K562 (cell line): Measurements from ENCODE around the gene ADGRD1. TPM values are rescaled to one million over a fixed set of nuclear protein-coding genes. Genes with fewer than 3 reads are reported as not detected.

Experiments used
- CBX1 ChIP-seq: sonication (generic); IDR thresholded peaks from 2 replicates; pipeline ENCODE4 v1.6.1; 2016; ENCODE audit warnings: antibody characterized with exemption, low read depth, mild to moderate bottlenecking
- CREB5 ChIP-seq: fragments of 250-450 bp; sonication (Bioruptor Pico); IDR thresholded peaks from 2 replicates; pipeline ENCODE4 v1.5.0; 2020; ENCODE audit warnings: mild to moderate bottlenecking
- E2F5 ChIP-seq: sonication (generic); formaldehyde crosslinking; IDR thresholded peaks from 2 replicates; pipeline ENCODE4 v1.8.0; 2022; ENCODE audit warnings: mild to moderate bottlenecking, missing genetic modification reagents
- FOS ChIP-seq: IDR thresholded peaks from 3 replicates; pipeline ENCODE4 v1.6.1; 2011; ENCODE audit not compliant: insufficient read length; ENCODE audit errors: extremely low read depth
- GTF2A2 ChIP-seq: IDR thresholded peaks from 2 replicates; pipeline ENCODE4 v1.6.1; 2016; ENCODE audit warnings: mild to moderate bottlenecking, missing genetic modification characterization, missing compliant biosample characterization
- HDAC8 ChIP-seq: fragments of 450-650 bp; IDR thresholded peaks from 2 replicates; pipeline ENCODE4 v1.6.1; 2016; ENCODE audit warnings: mild to moderate bottlenecking, missing genetic modification characterization, moderate library complexity, missing compliant biosample characterization
- ILK ChIP-seq: fragments of 450-650 bp; IDR thresholded peaks from 2 replicates; pipeline ENCODE4 v1.6.1; 2016; ENCODE audit warnings: missing genetic modification characterization, low read depth, mild to moderate bottlenecking, missing compliant biosample characterization, moderate library complexity, borderline replicate concordance
- MEF2D ChIP-seq: conservative IDR thresholded peaks from 2 replicates; pipeline ENCODE4 v1.6.1; 2016; ENCODE audit warnings: low read depth, missing genetic modification characterization, missing compliant biosample characterization
- RBM25 ChIP-seq: fragments of 200-400 bp; formaldehyde crosslinking; IDR thresholded peaks from 2 replicates; pipeline ENCODE4 v1.6.1; 2018; ENCODE audit warnings: low read length, low read depth, moderate library complexity; ENCODE audit not compliant: severe bottlenecking
- RCOR1 ChIP-seq, 2 experiments: IDR thresholded peaks; 2 replicates each; pipeline ENCODE4 v1.6.1; 2012; ENCODE audit warnings: low read depth in 2 of 2, low read length in 2 of 2, borderline replicate concordance in 1 of 2, improper control_type of control experiment in 1 of 2
- SAFB ChIP-seq: fragments of 200-400 bp; formaldehyde crosslinking; IDR thresholded peaks from 2 replicates; pipeline ENCODE4 v1.6.1; 2017; ENCODE audit warnings: low read depth, low read length, borderline replicate concordance
- SMARCB1 ChIP-seq: IDR thresholded peaks from 2 replicates; pipeline ENCODE4 v1.6.1; 2011; ENCODE audit warnings: improper control_type of control experiment, low read depth; ENCODE audit not compliant: insufficient read length
- SMC3 ChIP-seq: conservative IDR thresholded peaks from 2 replicates; pipeline ENCODE4 v1.6.1; 2011; ENCODE audit warnings: low read depth, low read length, improper control_type of control experiment; ENCODE audit not compliant: insufficient read depth
- TAF9B ChIP-seq: fragments of 450-650 bp; IDR thresholded peaks from 2 replicates; pipeline ENCODE4 v1.6.1; 2018; ENCODE audit warnings: mild to moderate bottlenecking; ENCODE audit not compliant: partially characterized antibody
- TCF7L2 ChIP-seq: fragments of 150-350 bp; IDR thresholded peaks from 2 replicates; pipeline ENCODE4 v1.6.1; 2016; ENCODE audit warnings: low read depth, mild to moderate bottlenecking, low read length, moderate library complexity
- ZNF3 ChIP-seq: fragments of 250-450 bp; sonication (Bioruptor Pico); IDR thresholded peaks from 2 replicates; pipeline ENCODE4 v1.5.0; 2021; ENCODE audit warnings: mild to moderate bottlenecking, moderate library complexity
- ZNF583 ChIP-seq: fragments of 250-450 bp; sonication (Bioruptor Pico); IDR thresholded peaks from 2 replicates; pipeline ENCODE4 v1.4.0; 2020
- ZNF668 ChIP-seq: fragments of 250-450 bp; sonication (Bioruptor Pico); IDR thresholded peaks from 2 replicates; pipeline ENCODE4 v1.8.0; 2022; ENCODE audit warnings: mild to moderate bottlenecking, inconsistent platforms
- polyA plus RNA-seq, 8 experiments: library from polyadenylated mRNA; depleted of rRNA in 4 of 8; stranded (reverse) in 5 of 8; unstranded in 3 of 8; fragments of >200 nt; fragmentation: Nextera tagmentation in 2 of 8; fragmentation: Illumina TruSeq in 1 of 8; extraction: Ambion mirVana in 2 of 8; extraction: Trizol in 1 of 8; gene quantifications; 2 replicates each; pipeline versions ENCODE4 v1.2.1 to v1.2.3, GENCODE V29; 2011 to 2014; ENCODE audit warnings: inconsistent platforms in 1 of 8, missing spikeins in 1 of 8
- total RNA-seq, 7 experiments: library from RNA; depleted of rRNA in 6 of 7; stranded (reverse); fragments of >200 nt in 6 of 7; fragmentation: Illumina TruSeq in 2 of 7; extraction: Trizol in 2 of 7; gene quantifications; 2 replicates each; pipeline versions ENCODE4 v1.2.1 to v1.2.3, GENCODE V29; 2011 to 2021; ENCODE audit warnings: low replicate concordance in 1 of 7
- TF ChIP-seq, protein P1 (sequence below), 3 experiments: fragments of 200-800 bp in 1 of 3; fragments of 250-450 bp in 1 of 3; fragments of 450-650 bp in 1 of 3; sonication (Bioruptor Pico) in 1 of 3; sonication (Bioruptor generic) in 1 of 3; formaldehyde crosslinking in 1 of 3; IDR thresholded peaks; 2 replicates each; pipeline versions ENCODE4 v1.6.1 to v1.8.0; 2016 to 2022; ENCODE audit warnings: mild to moderate bottlenecking in 2 of 3, missing genetic modification characterization in 2 of 3, missing compliant biosample characterization in 1 of 3, moderate library complexity in 1 of 3
- TF ChIP-seq, protein P2 (sequence below): sonication (generic); formaldehyde crosslinking; IDR thresholded peaks from 2 replicates; pipeline ENCODE4 v1.8.0; 2023; ENCODE audit warnings: mild to moderate bottlenecking, missing genetic modification reagents
- TF ChIP-seq, protein P3 (sequence below): sonication (generic); formaldehyde crosslinking; IDR thresholded peaks from 2 replicates; pipeline ENCODE4 v1.9.0; 2022; ENCODE audit warnings: mild to moderate bottlenecking, missing genetic modification reagents

The ADGRD1 gene
- total and polyA plus RNA-seq, 9 of the 15 experiments (the other 6 are each of a cell fraction or from before 2014, with no cell fraction given): 1.7 to 11.7 (median 3.3) TPM

DNA sequence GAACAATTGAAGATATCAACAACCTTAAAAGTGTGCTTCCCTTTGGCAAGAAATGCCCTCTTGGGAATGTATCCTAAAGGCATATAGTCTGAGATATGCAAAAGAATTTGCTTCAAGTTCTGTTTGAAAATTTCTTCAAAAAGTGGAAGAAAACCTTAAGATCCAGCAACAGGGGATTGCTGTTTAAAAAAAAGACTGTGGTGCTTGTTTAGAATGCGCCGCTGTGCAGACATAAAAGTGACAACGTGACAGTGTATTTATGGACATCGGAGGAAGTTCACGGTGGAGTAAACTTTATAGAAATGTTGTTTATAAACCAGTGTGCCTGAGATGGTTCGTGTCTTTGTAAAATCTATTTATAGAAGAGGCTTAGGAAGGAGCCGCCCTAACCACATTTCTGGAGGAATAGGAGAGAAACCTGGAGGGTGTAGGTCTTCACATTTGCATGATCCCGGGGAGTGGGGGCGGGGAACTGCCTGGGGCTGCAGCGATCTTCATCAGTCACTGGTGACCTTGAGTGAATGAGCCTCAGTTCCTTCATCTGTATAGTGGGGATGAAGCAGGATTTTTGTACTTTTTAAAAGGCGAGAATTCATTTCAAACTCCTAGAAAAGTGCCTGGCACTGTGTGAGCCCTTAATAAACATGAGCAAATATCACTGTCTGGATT, 27.5 kb downstream of the ADGRD1 start (continued):
- TF ChIP-seq, protein P1, sequence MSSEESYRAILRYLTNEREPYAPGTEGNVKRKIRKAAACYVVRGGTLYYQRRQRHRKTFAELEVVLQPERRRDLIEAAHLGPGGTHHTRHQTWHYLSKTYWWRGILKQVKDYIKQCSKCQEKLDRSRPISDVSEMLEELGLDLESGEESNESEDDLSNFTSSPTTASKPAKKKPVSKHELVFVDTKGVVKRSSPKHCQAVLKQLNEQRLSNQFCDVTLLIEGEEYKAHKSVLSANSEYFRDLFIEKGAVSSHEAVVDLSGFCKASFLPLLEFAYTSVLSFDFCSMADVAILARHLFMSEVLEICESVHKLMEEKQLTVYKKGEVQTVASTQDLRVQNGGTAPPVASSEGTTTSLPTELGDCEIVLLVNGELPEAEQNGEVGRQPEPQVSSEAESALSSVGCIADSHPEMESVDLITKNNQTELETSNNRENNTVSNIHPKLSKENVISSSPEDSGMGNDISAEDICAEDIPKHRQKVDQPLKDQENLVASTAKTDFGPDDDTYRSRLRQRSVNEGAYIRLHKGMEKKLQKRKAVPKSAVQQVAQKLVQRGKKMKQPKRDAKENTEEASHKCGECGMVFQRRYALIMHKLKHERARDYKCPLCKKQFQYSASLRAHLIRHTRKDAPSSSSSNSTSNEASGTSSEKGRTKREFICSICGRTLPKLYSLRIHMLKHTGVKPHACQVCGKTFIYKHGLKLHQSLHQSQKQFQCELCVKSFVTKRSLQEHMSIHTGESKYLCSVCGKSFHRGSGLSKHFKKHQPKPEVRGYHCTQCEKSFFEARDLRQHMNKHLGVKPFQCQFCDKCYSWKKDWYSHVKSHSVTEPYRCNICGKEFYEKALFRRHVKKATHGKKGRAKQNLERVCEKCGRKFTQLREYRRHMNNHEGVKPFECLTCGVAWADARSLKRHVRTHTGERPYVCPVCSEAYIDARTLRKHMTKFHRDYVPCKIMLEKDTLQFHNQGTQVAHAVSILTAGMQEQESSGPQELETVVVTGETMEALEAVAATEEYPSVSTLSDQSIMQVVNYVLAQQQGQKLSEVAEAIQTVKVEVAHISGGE (CRISPR knock-in tag; IDR thresholded peaks at IDR 0.05): no peak
- TF ChIP-seq, protein P2, sequence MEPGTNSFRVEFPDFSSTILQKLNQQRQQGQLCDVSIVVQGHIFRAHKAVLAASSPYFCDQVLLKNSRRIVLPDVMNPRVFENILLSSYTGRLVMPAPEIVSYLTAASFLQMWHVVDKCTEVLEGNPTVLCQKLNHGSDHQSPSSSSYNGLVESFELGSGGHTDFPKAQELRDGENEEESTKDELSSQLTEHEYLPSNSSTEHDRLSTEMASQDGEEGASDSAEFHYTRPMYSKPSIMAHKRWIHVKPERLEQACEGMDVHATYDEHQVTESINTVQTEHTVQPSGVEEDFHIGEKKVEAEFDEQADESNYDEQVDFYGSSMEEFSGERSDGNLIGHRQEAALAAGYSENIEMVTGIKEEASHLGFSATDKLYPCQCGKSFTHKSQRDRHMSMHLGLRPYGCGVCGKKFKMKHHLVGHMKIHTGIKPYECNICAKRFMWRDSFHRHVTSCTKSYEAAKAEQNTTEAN (CRISPR knock-in tag): no peak
- TF ChIP-seq MEF2D (tag): peak; percentile 78
- TF ChIP-seq CREB5 (CRISPR knock-in tag): no peak
- TF ChIP-seq ZNF668 (CRISPR knock-in tag): no peak
- TF ChIP-seq RCOR1 (IDR thresholded peaks at IDR 0.05; ENCODE audit: borderline replicate concordance in 1 of 2, low read depth in 2 of 2, low read length in 2 of 2): 0 out of 4 replicates have a peak, but pooled peaks of 1 of the 2 experiments have one; percentile 25
- no peak for TF ChIP-seq TCF7L2
- TF ChIP-seq RBM25: peak; percentile 81
- no peak for TF ChIP-seq SAFB
- peak; percentile 59; the same call in 1 of the 2 replicates for TF ChIP-seq ZNF3
- no peak for TF ChIP-seq FOS
- TF ChIP-seq CBX1: no peak
- no peak for TF ChIP-seq ZNF583 (CRISPR knock-in tag)
- TF ChIP-seq SMARCB1: no peak
- TF ChIP-seq, protein P3, sequence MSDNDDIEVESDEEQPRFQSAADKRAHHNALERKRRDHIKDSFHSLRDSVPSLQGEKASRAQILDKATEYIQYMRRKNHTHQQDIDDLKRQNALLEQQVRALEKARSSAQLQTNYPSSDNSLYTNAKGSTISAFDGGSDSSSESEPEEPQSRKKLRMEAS (CRISPR knock-in tag): no peak
- no peak for TF ChIP-seq GTF2A2 (tag)
- no peak for TF ChIP-seq TAF9B
- TF ChIP-seq E2F5 (CRISPR knock-in tag): no peak
- TF ChIP-seq ILK (tag): no peak
- no peak for TF ChIP-seq SMC3
- TF ChIP-seq HDAC8 (tag): no peak
